GM20431 (cell line): Measurements from ENCODE around the gene PERM1.

Experiments
- in situ Hi-C: fragments of 300-500 bp; cut with MseI, MboI; formaldehyde crosslinking; loops from one replicate; pipeline ENCODE4 v1.15.0; 2020; ENCODE audit warnings: low sequenced_read_pairs; ENCODE audit not compliant: unreplicated experiment

Gene PERM1

GRCh38 chr1:967466-968343 lies 14.2 kb downstream of the PERM1 start:
- in situ Hi-C loops: no loop called here

- in situ Hi-C loops: no loop called here
Measured at GRCh38 chr1:966704-967300, 15.1 kb downstream of the PERM1 start.

DNA sequence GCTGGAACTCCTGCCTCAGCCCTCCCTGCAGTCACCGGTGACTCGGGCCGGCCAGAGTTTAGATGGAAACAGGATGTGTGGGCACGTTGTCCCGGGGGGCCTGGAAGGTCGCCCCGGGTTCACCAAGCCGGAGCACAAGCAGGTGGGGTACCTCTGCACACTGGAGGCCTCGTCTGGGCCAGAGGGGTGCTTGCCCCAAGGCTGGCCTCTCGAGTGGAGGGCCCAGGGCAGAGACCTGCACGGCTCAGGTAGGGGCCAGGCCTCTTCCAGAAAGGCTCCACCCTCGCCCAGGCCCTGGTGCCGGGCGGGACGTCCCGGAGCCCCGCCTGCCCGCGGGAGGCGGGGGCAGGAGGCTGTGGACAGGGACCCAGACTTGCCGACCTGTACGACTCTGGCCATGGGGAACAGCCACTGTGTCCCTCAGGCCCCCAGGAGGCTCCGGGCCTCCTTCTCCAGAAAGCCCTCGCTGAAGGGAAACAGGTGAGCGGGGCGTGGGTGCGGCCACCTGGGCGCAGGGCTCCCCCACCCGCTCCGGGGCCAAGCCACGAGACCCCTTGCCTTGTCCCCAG lies 15.7 kb downstream of the PERM1 start, which contains the start of gene PLEKHN1:
PLEKHN1 (plus strand) TSS at position 348 of the 569 bp plus-strand sequence; CDS start at position 398, 50 bp downstream.
- in situ Hi-C loops: no loop called here

GRCh38 chr1:965526-966134 lies 16.3 kb downstream of the PERM1 start:
- in situ Hi-C loops: no loop called here

DNA sequence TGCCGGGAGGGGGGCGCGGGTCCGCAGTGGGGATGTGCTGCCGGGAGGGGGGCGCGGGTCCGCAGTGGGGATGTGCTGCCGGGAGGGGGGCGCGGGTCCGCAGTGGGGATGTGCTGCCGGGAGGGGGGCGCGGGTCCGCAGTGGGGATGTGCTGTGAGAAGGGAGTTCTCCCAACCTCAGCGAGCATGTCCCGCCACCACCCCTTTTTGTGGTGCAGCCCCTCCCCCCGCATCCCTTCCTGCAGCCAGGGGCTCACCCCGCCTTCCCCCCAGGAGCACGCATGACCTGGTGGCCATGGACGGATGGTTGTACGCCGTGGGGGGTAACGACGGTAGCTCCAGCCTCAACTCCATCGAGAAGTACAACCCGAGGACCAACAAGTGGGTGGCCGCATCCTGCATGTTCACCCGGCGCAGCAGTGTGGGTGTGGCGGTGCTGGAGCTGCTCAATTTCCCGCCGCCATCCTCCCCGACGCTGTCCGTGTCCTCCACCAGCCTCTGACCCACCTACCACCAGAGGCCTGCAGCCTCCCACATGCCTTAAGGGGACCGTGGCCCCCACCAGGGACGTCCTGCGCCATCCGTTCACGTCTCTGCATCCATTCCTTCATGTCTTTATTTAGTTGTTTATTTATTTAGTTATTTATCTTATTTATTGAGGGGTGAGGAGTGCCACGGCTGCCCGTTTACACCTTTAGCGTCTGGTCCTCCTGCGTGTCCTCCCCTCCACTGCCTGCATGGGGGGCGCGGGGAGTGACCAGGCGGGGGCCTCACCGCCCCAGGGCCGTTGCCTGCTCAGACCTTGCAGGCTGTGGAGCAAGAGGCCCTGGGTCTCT lies 17.0 kb downstream of the PERM1 start:
- in situ Hi-C loops: no loop called here

DNA sequence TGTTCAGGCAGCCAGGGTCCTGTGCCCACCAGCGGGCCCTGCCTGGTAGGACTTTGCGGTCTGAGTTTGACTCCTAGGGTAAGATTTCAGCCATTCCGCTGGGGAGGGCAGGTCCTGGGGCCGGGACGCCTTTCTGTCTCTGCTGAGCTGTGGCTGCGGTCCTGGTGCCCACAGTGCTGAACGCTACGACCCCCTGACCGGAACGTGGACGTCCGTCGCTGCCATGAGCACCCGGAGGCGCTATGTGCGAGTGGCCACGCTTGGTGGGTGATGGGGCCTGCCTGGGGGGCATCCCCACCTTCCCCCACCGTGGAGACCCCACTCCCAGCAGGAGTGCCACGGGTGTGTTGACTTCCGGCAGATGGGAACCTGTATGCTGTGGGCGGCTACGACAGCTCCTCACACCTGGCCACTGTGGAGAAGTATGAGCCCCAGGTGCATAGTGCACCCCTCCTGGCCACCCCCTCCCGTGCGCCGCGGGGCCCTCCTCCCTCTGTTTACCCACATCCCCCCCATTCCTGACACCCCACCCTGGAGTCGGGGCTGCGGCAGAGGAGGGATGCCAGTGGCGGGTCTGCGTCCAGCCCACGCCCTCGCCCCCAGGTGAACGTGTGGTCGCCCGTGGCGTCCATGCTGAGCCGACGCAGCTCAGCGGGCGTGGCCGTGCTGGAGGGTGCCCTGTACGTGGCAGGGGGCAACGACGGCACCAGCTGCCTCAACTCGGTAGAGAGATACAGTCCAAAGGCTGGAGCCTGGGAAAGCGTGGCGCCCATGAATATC lies 18.0 kb downstream of the PERM1 start:
- in situ Hi-C loops: no loop called here

- in situ Hi-C loops: no loop called here
Measured at GRCh38 chr1:963301-963651, 18.6 kb downstream of the PERM1 start.

DNA sequence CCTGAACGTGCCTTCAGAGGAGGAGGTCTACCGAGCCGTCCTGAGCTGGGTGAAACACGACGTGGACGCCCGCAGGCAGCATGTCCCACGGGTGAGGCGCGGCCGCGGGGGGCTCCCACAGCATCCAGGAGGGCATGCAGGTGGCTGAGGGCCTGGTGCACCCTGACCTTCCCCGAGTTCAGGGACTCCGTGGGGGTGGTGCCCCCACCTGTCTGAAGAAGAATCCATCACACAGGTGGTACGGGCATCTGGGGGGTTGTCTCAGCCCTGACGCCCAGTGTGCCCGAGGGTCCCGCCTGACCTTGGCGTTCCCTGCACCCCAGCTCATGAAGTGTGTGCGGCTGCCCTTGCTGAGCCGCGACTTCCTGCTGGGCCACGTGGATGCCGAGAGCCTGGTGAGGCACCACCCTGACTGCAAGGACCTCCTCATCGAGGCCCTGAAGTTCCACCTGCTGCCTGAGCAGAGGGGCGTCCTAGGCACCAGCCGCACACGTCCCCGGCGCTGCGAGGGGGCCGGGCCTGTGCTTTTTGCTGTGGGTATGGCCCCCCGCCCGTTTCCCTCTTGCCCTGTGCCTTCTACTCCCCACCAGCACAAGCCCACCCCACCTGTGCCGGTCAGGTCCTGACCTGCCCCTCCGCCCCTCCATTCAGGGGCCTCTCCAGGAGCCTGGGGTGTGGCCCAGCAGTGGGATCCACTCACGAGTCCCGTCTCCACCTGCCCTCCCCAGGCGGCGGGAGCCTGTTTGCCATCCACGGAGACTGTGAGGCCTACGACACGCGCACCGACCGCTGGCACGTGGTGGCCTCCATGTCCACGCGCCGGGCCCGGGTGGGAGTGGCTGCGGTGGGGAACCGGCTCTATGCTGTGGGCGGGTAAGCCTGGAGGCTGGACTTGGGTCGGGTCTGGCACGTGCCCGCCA lies 19.3 kb downstream of the PERM1 start:
- in situ Hi-C loops: no loop called here

- in situ Hi-C loops: no loop called here
Measured at GRCh38 chr1:961132-961669, 20.7 kb downstream of the PERM1 start.

DNA sequence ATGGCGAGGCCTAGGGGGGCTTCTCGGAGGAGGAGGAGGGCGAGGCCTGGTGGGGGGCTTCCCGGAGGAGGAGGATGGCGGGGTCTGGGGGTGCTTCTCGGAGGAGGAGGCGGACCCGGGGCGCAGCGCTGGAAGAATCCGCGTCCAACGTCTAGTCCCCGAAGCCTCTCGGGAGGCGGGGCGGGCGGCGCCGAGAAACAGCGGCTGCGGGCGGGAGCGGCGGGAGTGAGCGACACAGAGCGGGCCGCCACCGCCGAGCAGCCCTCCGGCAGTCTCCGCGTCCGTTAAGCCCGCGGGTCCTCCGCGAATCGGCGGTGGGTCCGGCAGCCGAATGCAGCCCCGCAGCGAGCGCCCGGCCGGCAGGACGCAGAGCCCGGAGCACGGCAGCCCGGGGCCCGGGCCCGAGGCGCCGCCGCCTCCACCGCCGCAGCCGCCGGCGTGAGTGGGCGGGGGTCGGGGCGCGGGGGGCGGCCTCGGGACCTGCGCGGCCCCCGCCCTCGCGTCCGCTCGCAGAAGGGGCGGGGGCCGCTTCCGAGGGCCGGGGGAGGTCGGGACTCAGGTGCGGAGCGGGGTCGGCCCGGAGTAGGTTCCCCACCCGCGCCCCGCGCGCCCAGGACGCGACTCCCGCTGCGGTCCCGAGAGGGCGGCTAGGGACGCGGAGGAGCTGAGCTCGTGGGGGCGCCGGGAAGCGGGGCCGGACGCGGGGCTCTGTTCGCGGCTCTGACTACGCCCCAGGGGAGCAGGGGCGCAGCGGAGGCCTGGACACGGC lies 21.3 kb downstream of the PERM1 start, which contains the start of gene KLHL17:
KLHL17 (plus strand) TSS at position 222 of the 769 bp plus-strand sequence; CDS start at position 332, 110 bp downstream.
- in situ Hi-C loops: no loop called here

- in situ Hi-C loops: no loop called here
Measured at GRCh38 chr1:959731-960362, 22.0 kb downstream of the PERM1 start.

DNA sequence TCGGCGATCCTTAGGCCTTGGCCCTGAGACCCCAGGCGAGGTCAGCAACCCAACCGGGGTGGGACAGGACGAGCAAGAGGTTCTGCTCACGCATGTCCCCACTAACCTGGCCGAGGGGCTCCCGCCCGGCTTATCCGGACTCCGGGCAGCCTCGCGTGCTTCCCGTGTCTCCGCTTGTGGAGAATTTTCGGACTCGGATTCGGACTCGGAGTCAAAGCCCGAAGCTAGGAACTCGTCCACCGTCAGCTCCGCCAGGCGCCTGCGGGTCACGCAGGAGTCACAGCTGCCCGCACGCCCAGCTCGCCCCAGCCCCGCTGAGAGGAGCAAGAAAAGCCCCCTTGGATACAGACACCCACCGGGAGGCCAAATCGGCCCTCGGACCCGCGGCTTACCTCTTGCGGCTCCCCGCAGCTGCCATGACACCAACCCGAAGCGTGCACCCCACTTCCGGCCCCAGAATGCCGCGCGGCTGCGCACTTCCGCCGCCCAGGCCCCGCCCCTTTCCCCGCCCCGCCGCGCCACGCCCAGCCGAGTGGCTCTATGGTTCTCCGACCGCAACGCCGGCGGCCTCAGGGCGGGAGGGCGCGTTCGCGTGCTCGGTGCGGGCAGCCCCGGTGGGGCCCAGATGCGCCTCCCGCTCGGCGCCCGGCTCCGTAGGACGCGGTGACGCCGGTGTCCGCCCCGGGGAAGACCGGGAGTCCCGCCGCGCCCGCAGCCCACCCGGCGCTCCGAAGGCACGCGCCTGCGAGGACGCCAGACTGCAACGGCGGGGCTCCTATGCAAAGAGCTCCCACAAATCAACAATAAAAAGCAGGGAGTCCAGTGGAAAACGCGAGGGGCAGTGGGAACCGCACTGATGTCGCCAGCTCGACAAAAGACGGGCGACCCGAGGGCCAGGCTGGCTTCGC lies 22.8 kb downstream of the PERM1 start, which contains the start of gene NOC2L:
NOC2L (minus strand) TSS at position 434 of the 908 bp plus-strand sequence; CDS start at position 418, 16 bp downstream.
- in situ Hi-C loops: no loop called here

GRCh38 chr1:956636-957035 lies 25.3 kb downstream of the PERM1 start:
- in situ Hi-C loops: no loop called here

GRCh38 chr1:955474-955873 lies 26.4 kb downstream of the PERM1 start:
- in situ Hi-C loops: no loop called here

GRCh38 chr1:954927-955326 lies 27.0 kb downstream of the PERM1 start:
- in situ Hi-C loops: no loop called here
